ENCODE results near the gene SH3BP5.
"Not testable (repeated sequence)": the region's sequence is repeated elsewhere in the genome, so short reads cannot be mapped to it uniquely, and the experiment has no call there.

SH3BP5 gene, protein sequence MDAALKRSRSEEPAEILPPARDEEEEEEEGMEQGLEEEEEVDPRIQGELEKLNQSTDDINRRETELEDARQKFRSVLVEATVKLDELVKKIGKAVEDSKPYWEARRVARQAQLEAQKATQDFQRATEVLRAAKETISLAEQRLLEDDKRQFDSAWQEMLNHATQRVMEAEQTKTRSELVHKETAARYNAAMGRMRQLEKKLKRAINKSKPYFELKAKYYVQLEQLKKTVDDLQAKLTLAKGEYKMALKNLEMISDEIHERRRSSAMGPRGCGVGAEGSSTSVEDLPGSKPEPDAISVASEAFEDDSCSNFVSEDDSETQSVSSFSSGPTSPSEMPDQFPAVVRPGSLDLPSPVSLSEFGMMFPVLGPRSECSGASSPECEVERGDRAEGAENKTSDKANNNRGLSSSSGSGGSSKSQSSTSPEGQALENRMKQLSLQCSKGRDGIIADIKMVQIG

DNA sequence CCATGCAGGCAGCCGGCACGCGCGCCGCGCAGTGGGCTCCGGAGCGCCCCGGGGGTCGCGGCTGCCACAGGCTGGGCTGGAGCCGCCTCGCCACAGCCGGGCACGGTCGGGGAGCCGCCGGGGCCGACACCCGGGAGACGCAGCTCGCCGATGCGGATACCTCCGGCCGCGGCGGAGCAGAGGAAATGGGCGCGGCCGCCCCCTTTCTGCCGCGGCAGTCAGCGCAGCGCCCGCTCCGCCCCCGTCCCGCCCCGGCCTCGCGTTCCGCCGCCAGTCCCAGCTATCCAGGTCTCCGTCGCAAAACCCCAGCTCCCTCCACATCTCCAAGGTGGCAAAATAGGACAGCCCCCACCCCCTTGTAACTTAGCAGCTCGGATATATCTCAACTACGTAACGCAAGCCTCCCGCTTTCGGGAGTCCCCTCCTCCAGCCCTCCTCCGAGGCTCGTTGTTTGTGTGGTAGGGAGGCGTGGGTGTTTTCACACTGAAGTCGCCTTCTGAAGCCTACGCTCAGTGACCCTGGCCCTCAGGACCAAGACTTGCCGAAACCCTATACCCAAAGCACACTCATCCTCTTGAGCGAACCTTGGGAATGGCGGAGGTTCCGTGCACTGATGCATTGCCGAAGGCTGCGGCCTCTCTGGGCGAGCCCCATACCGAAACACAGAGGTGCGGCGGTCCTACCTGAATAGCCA is at the start of gene SH3BP5:
Gene SH3BP5 (minus strand): TSS at position 182 of the 694 bp plus-strand sequence. CDS start 178 bp downstream, at position 4.
- DNase-seq: peak; percentile 53

DNA sequence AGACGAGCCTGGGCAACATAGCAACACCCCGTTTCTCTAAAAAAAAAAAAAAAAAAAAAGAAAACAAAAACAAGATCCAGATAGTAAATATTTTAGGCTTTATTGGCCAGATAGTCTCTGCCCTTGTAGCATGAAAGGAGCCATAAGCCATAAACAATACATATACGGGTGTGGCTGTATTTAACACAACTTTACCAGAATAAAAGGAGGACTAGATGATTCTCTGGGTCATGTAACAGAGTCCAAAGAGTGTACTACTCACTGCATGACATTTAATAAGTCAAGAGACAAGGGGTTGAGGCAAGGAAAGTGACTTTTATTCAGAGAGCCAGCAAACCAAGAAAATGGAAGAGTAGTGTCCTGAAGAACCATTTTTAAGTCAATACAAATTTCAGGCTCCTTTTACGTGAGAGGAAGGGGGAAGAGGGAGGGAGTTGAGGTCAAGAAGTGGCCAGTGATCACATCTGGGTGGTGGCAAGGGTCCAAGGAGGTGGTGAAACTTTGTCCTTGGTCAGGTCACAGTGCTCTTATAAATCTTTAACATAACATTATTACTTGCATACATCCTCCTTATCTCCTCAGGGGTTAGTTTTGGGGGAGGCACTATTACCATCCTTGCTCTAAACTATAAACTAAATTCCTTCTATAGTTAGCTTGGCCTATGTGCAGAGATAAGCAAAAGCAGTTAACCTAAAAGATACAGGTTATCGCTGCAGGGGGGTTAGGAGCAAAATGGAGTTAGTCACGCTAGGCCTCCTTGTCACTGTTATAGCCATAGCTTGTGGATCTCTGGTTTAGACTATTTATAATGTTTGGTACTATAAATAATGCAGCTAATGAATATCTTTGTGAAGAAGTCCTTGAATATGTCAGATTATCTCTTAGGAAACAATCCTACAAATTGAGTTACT is 48.8 kb upstream of the SH3BP5 start:
- no peak for DNase-seq

DNA sequence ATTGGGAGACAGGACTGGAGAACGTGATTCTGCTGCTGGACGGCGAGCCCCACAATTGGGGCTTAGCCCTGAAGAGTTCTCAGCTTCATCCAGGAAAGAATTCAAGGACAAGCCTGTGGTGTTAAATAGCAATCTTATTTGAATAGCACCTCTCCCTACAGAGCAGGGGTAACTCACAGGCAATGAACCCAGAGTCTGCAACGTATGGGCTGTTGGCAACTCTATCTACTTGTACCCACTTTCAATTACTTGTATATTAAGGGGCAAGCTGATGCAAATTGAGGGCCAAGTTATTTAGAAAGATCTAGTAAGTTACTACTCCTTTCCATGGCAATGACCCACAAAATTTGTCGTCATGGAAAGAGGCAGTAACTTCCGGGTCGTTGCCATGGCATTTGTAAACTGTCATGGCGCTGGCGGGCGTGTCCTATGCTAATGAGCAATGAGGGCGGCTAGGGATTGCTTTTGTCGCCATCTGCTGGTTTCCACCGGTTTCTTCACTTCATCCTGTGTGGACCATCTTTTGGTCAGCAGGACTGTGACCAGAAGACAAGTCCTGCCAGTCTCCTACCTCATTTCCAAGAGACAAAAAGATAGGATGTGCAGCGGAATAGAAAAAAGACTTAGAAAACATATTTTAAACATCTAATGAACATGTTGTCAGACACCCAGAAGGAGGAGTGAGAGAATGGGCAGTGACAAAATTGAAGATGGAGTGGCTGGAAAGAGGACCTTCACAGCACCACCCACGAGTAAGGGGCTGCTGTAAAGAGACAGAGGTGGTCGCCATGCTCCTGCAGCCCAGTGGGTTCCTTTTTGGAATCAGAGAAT is 45.8 kb upstream of the SH3BP5 start:
- DNase-seq: peak; percentile 95

DNA sequence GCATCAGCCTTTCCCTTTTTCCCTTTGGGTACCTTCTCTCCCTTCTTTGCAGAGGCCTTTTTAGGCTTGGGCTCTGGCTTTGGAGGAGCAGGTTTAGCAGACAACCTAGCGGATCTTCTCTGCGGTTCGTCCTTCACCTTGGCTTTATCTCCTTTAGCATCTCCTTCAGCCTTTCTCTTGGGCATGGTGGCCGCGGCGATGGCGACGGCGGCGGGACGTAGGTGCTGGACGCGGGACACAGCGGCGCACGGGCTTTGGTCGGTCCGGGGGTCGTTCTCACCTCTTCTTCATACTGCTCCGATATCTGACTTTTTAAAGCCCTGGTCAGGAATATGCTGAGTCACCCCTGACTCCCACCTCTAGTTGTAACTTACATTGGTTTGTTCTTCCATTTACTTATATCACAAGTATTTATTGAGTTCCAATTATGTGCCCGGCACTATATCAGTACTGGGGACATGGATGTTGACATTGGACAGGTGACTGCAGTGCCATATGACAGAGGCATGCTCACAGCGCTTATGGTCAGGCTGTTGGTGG is 43.1 kb upstream of the SH3BP5 start:
- DNase-seq: no peak

DNA sequence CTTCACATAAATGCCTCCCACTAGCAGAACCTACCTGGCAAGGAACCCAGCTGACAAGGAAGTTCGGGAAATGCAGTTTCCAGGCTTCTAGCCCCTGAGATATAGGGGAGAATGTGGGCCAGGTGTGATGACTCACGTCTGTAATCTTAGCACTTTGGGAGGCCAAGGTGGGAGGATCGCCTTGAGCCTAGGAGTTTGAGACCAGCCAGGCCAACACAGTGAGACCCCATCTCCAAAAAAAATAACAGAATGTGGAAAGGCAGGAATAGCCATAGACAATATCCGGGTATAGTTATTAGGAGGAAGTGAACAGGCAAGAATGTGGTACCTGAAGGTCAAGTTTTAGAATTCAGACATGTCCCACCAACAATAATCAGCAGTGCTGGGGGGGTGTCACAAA is 40.5 kb upstream of the SH3BP5 start:
- DNase-seq: no peak

DNA sequence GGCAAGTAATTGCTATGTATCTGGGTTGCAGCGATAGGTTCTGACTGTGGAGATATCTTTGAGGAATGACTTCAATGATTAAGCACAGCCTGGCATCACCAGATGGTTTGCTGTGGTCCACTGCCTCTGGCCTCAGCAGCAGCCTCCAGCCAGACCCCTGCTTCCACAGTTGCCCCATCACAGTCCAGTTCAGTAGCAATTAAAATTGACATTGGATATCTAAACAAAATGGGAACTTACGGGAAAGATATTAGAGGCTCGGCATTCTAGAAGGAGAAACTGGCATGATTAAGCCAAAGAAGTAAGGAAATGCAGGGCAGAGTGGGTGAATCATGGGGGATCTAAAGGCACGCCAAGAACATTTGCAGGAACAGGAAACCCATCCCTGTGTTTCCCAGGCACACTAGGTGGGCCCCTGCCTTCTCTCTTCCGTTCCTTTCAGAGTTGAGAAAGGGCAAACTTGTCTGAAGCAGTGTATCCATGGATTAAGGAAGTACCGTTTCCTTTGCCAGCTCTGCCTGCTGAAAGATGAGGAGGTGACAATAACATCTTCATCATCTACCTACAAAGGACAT is 36.3 kb upstream of the SH3BP5 start:
- DNase-seq: no peak

DNA sequence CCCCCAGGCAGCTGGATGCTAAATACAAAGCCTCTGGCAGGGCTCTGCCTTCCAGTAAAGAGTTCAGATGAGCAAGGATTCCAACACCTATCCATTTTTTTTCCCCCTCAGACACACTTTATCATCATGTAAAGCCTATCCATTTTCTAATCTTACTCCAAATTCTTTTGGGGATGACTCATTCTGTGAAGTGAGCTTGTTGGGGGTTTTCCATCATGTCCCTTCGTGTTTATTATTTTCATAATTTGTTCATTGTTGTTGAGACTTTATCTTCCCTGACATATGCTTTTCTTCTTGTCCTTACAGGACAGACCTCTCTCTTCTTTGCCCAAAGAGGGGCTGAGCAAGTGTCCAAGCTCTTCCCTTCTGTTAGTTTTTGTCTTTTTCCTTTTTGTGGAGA is 34.7 kb upstream of the SH3BP5 start:
- DNase-seq: peak; percentile 31

DNA sequence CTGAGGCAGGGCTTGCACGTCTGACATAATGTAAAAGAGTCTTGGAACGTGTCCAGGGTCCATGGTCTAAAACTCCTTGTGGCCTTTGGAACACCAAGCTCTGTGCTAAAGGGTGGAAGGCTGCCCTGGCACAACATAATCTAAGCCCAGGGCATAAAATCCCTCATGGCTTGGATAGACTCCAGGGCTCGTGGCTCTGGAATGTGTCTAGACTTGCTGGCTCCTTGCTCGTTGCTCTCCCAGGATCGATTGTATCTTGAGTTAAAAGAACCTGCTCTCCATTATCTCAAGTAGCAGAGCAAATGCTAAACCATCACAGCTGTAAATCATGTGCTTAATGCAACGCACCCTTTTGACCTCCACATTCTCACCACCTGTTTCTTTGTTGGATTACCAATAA is 31.7 kb upstream of the SH3BP5 start:
- not testable (repeated sequence) for DNase-seq

DNA sequence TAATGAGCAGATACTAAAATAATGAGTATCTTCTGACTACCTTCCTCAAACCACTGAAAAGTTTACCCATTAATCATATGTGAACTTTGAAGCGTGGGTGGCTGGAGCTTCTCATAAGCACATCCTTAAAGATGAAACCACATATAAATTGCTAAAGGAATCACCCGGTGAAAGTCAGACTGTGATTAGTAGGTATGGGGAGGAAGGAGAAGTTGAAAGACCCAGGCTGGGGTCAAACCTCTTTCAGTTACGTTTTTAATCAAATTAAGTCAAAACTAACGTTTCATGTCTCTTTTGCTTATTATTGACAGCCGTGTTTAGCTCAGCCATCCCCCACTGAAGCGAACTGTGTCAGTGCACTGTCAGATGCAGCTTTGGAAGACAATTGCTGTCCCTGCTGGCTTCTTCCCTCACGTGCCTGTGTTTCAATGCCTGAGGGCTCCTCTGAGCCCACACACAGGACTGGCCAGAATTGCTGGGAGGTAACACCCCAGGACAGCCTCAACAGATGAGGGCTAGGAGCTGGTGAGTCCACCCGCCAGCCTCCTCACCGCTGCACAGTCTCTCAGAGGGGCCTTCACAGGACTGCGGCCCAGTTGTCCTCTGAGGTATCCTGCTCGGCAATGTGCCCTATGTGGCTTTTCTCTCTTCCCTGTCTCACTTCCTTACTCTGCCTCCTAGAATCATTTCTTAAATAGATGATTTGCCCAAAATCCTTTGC is 29.3 kb upstream of the SH3BP5 start:
- DNase-seq: peak; percentile 52

DNA sequence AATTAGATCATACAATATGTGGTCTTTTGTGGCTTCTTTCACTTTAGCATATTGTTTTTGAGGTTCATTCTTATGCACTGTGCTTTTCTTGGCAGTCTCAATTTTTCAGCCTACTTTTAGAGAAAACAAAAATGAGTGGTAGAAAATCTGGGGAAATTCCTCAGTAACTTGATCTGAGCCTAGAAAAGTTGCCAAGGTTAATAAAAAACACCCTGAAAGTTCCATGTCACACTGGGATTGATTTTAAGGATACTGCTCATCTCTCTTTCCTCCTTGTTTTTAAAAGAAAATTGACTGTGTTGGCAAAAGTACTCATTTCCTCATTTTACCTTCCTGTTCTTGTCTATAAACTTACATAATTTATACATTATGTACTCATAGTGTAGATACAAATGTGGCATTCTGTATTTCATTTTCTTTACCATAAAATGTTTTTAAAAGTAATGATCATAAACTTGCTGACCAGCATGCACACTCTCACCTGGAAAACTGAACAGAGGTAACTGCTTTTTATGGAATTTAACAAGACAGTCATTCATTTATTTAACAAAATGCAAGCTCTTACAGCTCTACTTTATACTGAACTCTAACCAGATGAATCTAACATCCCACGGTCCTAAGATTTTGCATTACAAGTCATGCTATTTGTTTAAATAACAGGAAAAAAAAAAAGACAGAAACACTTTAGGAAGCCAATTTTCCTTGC is 28.6 kb upstream of the SH3BP5 start:
- peak; percentile 30 for DNase-seq

DNA sequence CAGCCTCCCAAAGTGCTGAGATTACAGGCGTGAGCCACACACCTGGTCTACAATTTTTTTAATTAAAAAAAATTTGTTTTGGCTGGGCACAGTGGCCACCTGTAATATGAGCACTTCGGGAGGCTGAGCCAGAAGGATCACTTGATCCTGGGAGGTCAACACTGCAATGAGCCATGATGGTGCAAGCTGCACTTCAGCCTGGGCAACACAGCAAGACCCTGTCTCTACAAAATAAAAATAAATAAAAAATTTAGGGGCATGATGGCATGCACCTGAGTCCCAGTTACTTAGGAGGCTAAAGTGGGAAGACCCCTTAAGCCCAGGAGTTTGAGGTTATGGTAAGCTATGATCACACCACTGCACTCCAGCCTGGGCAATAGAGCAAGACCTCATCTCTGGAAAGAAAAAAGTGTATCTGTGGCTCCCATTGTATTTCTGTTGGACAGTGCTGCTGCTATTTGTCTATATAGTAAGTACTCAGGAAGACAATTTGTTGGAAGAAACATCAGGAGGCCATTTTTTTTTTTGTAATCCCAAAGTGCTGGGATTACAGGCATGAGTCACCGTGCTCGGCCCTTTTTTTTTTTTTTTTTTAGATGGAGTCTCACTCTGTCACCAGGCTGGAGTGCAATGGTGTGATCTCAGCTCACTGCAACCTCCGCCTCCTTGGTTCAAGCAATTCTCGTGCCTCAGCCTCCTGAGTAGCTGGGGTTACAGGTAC is 27.5 kb upstream of the SH3BP5 start:
- no peak for DNase-seq

DNA sequence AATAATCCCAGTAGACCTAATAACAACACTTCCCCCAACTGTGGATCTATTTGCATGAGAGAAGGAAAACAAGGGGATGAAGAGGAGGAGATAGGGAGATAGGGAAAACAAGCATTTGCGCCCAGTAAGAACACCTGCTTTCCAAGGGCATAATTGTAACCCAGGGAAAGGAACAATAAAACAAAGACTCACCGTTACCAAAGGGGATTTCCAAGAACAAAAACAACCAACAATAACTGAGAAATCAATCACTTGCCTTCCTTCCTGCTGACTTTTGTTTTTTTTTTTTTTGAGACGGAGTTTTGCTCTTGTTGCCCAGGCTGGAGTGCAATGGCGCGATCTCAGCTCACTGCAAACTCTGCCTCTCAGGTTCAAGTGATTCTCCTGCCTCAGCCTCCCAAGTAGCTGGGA is 24.3 kb upstream of the SH3BP5 start:
- DNase-seq: peak; percentile 84

DNA sequence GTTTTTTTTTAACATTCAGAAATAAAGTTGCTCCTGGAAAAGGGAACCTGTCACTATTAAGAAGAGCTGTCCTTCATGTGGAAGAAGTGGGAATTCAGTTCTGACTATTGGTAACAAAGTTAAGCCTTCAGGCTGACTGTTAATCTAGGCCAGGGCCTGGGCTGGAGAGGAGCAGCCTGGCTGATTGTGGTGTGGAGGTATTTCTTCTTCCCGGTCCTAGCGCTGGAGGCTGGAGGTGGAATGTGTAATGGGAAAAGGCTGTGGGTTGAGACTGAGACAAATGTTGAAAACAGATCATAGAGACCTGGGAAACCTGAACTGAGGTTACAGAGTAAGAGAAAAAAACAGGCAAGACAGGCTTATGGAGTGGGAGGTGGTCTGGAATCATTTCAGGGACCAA is 23.8 kb upstream of the SH3BP5 start:
- no peak for DNase-seq

DNA sequence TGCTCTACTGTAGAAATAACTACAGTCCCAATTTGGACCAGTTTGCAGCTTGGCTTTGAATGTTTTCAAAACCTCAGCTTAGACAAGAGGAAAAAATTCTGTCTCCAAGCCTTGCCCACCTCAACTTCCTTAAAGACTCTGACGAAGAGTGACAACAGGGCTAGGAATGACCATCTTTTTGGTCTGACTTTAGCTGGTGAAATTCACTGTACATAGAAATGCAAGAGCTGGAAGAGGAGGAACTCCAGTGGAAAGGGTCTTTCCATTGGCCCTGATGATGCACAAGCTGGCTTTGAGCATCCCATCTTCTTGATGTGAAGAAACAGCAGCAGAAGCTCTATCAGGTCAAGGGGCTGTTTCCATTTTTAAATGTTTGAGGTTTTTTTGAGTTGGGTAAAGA is 22.7 kb upstream of the SH3BP5 start:
- DNase-seq: no peak

DNA sequence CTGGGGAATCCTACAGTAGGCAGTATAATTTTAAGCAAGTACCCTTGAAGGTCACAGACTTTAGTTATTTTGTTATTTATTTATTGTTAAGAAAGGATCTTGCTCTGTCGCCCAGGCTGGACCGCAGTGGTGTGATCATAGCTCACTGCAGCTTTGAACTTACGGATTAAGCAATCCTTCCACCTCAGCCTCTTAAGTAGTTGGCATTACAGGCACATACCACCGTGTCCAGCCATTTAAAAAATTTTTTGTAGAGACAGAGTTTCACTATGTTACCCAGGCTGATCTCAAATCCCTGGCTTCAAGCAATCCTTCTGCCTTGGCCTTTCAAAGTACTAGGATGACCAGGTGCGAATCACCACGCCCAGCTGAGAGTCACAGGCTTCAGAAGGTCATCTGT is 22.1 kb upstream of the SH3BP5 start:
- no peak for DNase-seq

DNA sequence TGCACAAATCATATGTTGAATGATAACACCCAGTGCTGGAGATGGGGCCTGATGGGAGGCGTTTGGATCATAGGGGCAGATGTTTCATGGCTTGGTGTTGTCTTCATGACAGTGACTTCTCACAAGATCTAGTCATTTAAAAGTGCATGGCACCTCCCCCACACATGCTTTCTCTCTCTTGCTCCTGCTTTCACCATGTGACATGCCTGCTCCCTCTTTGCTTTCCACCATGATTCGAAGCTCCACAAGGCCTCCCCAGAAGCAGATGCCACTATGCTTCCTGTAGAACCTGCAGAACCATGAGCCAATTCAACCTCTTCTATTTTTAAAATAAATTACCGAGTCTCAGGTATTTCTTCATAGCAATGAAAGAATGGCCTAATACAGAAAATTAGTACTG is 17.8 kb upstream of the SH3BP5 start:
- no peak for DNase-seq

DNA sequence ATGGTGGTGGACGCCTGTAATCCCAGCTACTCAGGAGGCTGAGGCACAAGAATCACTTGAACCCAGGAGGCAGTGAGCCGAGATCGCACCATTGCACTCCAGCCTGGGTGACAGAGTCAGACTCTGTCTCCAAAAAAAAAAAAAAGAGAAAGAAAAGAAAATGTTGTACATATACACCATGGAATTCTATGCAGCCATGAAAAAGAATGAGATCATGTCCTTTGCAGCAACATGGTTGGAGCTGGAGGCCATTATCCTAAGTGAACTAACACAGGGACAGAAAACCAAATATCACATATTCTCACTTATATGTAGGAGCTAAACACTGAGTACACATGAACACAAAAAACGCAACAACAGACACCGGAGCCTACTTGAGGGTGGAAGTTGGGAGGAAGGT is 17.1 kb upstream of the SH3BP5 start:
- not testable (repeated sequence) for DNase-seq

DNA sequence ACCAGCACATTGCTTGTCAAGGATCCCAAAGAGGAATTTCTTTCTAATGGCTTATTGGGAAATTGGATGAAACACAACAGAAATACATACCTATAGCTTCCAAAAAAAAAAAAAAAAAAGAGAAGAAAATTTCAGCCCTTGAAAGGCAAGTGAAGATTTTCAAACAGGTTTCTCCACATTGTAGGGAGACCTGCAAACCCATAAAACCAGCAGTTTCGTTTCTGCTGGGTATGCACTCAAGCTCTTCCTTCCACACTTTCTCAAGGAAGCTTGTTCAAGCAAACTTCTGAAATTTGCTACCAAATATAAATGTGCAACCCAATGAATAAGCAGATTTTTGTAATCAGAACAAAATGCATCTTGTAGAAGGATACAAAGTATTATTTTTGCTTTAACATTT is 15.9 kb upstream of the SH3BP5 start:
- DNase-seq: no peak

DNA sequence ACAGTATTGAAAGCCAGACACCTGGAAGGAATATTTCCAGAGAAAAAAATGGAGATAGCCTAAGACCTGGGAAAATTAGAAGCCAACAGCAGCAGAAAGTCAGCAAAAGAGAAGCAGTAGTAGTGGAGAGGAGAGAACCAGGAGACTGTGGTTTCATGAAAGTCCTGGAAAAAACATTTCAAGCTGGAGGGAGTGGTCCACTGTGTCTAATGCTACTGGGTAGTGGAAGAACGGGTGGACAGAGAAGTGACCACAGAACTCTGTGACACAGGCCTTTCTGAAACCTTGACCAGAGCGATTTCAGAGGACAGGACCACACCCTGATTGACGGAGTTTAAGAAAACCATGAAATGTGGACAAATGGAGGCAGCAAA is 15.3 kb upstream of the SH3BP5 start:
- DNase-seq: no peak
